HG03045 (cell line): ENCODE data around the gene RSPH6A.
"Not testable (repeated sequence)": the region's sequence is repeated elsewhere in the genome, so short reads cannot be mapped to it uniquely, and the experiment has no call there.

ENCODE experiments used
- ATAC-seq: cut with Tn5 transposase; IDR thresholded peaks from one replicate; pipeline ENCODE4 v1.9.1; 2021; ENCODE audit warnings: mild to moderate bottlenecking, moderate library complexity; ENCODE audit not compliant: unreplicated experiment

The RSPH6A gene

GRCh38 chr19:45804140-45804958 is 10.8 kb downstream of the RSPH6A start:
- no peak for ATAC-seq

- no peak for ATAC-seq
Observed at GRCh38 chr19:45801603-45802175, 13.4 kb downstream of the RSPH6A start.

- ATAC-seq: no peak
Observed at GRCh38 chr19:45800070-45800553, 15.0 kb downstream of the RSPH6A start.

- ATAC-seq: not testable (repeated sequence)
Observed at GRCh38 chr19:45799541-45799940, 15.6 kb downstream of the RSPH6A start.

- ATAC-seq: peak; percentile 47
Observed at GRCh38 chr19:45798995-45799517, 16.1 kb downstream of the RSPH6A start.

GRCh38 chr19:45794627-45795026 is 20.5 kb downstream of the RSPH6A start:
- ATAC-seq: no peak

- no peak for ATAC-seq
Observed at GRCh38 chr19:45793876-45794275, 21.2 kb downstream of the RSPH6A start.

GRCh38 chr19:45793178-45793564 is 21.9 kb downstream of the RSPH6A start:
- no peak for ATAC-seq

GRCh38 chr19:45792470-45793177 is 22.5 kb downstream of the RSPH6A start, which contains the start of gene DMWD:
DMWD (minus strand) TSS chr19:45792845; CDS start chr19:45792756, 89 bp downstream.
- peak; percentile 88 for ATAC-seq

- peak; percentile 13 for ATAC-seq
Observed at GRCh38 chr19:45791744-45792469, 23.2 kb downstream of the RSPH6A start.

- ATAC-seq: no peak
Observed at GRCh38 chr19:45790942-45791341, 24.2 kb downstream of the RSPH6A start.

GRCh38 chr19:45789035-45789786 is 25.9 kb downstream of the RSPH6A start:
- no peak for ATAC-seq

GRCh38 chr19:45786533-45786894 is 28.6 kb downstream of the RSPH6A start:
- no peak for ATAC-seq

- ATAC-seq: no peak
Observed at GRCh38 chr19:45785781-45786532, 29.2 kb downstream of the RSPH6A start.

- ATAC-seq: no peak
Observed at GRCh38 chr19:45785097-45785496, 30.0 kb downstream of the RSPH6A start.

GRCh38 chr19:45784096-45784495 is 31.0 kb downstream of the RSPH6A start:
- ATAC-seq: no peak

- ATAC-seq: no peak
Observed at GRCh38 chr19:45782820-45783785, 32.0 kb downstream of the RSPH6A start.

- no peak for ATAC-seq
Observed at GRCh38 chr19:45782162-45782691, 32.9 kb downstream of the RSPH6A start, which contains the start of gene DMPK. DMPK (minus strand) TSS chr19:45782490; CDS start chr19:45782352, 138 bp downstream.
